GM18951 (cell line): ENCODE results near the gene LMO4.

Source experiments
- POLR2A ChIP-seq: IDR thresholded peaks from 4 replicates; pipeline ENCODE4 v1.6.1; 2011; ENCODE audit warnings: mild to moderate bottlenecking; ENCODE audit not compliant: insufficient read length, insufficient read depth; ENCODE audit errors: extremely low read depth
- in situ Hi-C: fragments of 300-500 bp; cut with MboI; formaldehyde crosslinking; loops from one replicate; pipeline ENCODE4 v1.12.0; 2022; ENCODE audit warnings: low sequenced_read_pairs, mixed read lengths, inconsistent platforms; ENCODE audit not compliant: unreplicated experiment

Gene LMO4, protein sequence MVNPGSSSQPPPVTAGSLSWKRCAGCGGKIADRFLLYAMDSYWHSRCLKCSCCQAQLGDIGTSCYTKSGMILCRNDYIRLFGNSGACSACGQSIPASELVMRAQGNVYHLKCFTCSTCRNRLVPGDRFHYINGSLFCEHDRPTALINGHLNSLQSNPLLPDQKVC

DNA sequence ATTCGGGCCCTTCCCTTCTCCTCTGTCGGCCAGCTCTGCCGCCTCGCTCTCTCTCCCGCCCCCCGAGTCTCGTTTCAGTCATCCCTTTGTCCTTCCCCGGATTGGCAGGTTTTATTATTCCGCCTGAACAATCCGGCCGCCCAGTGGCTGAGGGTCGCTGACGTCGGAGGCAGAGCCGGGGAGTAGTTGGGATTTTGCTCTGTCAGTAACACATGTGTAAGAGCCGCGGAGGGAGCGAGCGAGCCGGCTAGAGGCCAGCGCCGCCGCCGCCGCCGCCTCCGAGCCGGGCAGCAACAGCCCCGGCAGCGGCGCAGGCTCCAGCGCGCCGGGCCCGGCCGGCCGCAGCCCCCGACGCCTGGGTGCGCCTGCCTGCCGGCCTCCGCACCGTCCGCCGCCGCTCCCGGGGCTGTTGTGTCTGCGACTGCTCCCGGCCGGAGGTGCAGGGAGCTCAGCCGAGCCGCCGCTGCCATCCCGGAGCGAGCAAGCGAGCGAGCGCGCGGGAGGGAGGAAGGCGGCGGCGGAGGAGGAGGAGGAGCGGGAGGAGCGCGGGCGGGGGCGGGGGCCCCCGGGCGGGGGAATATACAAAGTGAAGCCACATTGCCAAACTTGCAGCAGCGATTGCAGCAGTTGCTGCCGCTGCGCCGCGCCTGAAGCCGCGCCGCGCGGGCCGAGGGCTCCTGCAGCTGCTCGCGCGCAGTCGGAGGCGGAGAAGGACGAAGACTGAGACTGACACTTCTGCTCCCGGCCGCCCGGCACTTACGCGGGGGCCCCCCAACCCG lies at the start of gene LMO4:
LMO4 (plus strand) TSS at position 609 of the 779 bp plus-strand sequence. CDS start 3,136 bp downstream, outside the sequence.
- in situ Hi-C loops, result no loop called here
- TF ChIP-seq POLR2A, result peak; percentile 95

DNA sequence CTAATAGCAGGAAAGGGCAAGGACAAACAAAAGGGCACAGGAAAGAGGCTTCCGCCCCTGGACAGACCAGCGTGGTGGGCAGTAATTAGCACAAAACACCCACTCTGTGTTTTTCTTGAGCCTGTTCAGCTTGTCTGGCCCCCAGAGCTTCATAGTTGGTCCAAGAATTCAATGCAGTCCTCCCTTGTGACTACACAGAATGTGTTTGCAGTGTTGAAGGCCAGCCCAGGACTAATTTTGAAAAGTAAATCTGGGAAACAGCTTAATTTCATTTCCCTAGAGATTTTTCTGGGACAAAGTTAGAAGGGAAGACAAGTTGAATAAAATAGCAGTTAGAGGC lies 49.2 kb upstream of the LMO4 start:
- TF ChIP-seq POLR2A, result no peak
- in situ Hi-C loops, result loop anchor here (25.0 kb wide), 2 partner anchors 142 to 1308 kb away; no protein-coding TSS in a partner anchor

DNA sequence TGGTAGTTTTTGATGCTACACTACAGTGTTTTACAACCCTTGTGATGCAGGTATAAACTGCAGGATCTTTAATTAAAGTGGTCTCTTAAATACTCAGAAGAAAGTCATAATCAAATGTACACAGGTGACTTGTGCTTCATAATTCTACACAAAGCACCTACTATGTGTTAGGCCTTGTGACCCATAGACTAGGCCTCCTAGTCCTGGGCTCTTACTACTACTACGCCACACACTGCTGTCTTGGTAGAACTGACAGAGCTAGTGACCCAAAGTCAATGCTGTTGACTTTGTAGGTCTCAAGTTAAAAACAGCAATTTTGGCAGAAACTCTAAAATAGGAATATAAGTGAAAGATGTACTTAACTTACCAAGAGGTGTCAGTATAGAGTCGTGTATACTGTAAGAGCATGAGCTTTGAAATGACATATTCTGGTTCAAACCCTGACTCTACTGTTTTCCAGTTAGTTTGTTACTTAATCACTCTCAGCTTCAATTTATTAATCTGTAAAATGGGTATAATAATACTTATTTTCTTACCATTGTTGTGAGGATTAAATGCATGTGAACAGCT lies 48.6 kb upstream of the LMO4 start:
- no peak for TF ChIP-seq POLR2A
- in situ Hi-C loops, result loop anchor here (25.0 kb wide), 2 partner anchors 143 to 1307 kb away; no protein-coding TSS in a partner anchor

DNA sequence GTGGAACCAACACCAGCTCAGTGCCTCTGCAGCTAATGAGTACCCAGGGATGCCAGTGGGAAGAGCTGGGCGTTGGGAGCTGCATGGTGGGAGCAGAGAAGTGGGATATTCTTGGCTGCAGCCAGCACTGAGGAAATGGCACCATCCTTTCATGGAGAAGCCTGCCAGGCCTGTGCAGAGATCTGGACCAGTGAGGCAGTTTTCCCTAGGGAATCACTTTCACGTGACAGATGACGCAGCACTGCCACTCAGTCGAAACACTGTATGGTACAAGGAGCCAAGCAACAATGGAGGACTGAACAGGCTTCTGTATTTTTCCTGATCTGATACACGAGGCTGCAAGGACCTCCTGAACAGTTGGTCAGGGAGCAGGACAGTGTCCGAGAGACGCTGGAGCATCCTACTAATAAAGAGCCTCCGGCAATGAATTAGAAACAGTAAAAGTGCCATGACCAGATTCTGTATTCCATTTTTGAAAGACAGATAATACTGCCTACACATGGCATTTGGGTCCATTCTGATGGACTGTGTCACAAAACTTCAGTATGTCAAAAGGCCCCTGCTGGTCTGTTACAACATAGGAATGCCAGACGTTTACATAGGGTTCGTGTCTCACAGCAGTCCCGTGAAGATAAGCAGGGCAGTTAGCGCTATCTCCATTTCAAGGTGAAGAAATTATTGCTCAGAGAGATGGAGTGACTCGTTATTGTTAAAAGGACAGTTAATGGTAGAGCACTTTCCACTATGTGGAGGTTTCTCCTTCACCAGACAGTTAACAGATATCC lies 44.0 kb upstream of the LMO4 start:
- no peak for TF ChIP-seq POLR2A
- in situ Hi-C loops, result loop anchor here (25.0 kb wide), 2 partner anchors 147 to 1303 kb away; no protein-coding TSS in a partner anchor

DNA sequence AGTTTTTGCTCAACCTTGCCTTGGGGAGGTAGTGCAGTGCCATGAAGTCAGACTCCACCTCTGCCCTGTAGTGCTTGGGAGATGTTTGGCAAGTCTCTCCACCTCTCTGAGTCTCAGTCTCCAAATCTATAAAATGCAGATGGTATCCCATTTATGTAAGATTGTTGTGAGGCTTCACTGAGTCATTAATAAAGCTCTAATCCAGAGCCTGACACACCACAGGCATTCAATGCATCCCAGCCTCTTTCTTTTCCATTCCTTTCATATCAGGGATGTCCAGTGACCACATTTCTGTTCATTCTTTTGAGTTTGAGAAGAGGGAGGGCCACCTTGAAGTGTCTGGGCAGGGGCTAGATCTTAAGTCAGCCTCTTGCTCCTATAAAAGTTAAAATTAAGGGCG lies 37.6 kb upstream of the LMO4 start:
- in situ Hi-C loops, result loop anchor here (25.0 kb wide), 2 partner anchors 154 to 1296 kb away; no protein-coding TSS in a partner anchor
- no peak for TF ChIP-seq POLR2A

DNA sequence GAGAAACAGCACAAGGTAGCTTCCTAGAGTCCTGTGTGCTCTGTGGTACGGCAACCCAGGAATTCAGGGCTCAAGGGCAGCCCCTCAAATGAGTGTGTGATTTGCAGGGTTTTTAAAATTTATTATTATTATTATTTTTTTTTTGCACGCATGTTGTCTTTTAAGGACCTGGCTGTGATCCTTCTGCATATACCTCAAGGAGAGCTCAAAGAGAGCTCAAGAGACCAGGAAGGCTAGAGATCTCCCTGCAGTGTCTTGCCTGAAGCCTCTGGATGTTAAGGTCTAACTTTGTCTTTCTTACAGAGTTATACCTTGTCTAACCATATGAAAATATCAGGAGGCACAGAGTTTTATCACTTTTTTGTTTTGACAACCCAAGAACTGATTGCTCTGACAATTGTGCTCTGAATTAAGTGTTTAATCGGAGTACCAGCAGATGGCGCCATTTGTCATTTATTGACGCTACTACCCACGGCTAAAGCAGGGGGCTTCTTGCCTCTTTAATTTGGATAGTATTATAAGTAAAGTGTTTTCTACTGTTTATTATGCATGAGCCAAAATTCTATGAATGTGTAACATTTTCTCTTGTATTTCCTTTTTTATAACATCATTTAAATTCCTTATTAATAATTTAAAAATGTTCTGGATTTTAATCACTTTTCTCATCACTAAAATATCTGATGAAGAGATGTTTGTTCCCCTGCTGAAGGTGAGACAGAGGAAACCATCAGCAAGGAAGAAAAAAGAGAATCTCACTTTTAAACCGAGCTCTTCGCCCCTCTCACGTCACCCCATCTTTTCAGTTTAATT lies 35.8 kb upstream of the LMO4 start:
- TF ChIP-seq POLR2A, result no peak
- in situ Hi-C loops, result loop anchor here (25.0 kb wide), 2 partner anchors 156 to 1294 kb away; no protein-coding TSS in a partner anchor

DNA sequence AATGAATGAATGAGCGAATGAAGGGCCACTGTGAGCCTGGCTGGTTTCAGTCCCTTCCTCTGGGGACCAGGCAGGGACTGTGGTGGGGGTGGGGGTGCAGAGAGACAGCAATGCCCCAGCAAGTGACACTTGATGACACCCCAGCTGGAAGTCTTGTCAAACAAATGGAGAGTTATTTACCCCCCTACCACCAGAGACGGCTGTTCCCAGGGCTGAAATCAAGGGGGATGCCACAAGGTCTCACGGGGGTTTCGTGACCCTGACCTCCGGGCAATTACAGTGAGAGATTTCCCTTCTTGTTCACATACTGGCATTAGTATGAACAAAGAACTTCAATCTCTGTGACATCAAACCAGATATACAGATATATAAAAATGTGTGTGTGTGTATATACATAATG lies 34.0 kb upstream of the LMO4 start:
- TF ChIP-seq POLR2A, result no peak
- in situ Hi-C loops, result loop anchor here (25.0 kb wide), 2 partner anchors 157 to 1293 kb away; no protein-coding TSS in a partner anchor

DNA sequence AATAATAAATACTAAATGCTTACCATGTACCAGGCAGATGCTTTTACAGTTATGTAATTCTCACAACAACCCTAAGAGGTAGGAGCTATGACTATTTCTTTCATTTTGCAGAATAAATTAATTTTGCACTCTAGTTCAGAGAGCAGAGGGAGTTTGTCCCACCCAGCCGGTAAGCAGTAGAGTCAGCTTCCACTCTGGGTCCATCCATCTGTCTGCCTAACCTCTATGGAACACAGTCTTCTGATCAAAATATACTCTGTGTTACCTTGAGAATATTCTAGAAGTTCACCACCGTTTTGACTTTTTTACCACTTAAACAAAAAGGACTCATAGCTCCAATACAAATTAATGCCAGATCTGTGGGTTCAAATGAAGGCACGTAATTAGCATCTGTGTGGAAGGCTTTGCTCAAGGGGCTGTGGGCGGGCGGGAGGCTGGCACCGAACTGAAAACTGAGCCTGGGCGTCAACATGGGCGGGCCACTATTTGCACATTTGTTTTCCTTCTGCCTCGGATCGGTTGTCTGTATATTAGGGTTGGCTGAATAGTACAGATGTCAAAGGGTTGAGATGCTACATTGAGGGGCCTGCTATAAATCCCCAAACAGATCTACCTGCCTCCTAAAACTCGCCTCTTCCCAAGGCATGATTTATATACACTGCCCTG lies 33.1 kb upstream of the LMO4 start:
- in situ Hi-C loops, result loop anchor here (25.0 kb wide), 2 partner anchors 158 to 1292 kb away; no protein-coding TSS in a partner anchor
- TF ChIP-seq POLR2A, result no peak

DNA sequence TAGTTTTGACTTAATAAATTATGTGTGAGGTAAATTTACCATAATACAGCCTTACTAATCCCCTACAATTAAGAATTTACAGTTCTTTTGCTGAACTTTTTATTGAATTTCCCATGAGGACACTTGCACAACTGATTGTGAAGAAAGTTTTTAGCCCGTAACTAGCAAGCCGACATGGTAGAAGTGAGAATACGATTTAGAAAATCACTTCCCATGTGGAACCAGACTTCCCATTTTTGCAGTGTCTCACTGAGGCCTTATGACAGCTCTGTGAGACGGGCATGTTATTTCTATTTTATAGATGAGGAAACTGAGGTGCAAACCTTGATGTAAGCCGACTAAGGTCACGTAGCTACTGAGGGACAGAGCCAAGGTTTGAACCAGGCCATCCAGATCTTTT lies 32.5 kb upstream of the LMO4 start:
- TF ChIP-seq POLR2A, result no peak
- in situ Hi-C loops, result loop anchor here (25.0 kb wide), 2 partner anchors 159 to 1291 kb away; no protein-coding TSS in a partner anchor

DNA sequence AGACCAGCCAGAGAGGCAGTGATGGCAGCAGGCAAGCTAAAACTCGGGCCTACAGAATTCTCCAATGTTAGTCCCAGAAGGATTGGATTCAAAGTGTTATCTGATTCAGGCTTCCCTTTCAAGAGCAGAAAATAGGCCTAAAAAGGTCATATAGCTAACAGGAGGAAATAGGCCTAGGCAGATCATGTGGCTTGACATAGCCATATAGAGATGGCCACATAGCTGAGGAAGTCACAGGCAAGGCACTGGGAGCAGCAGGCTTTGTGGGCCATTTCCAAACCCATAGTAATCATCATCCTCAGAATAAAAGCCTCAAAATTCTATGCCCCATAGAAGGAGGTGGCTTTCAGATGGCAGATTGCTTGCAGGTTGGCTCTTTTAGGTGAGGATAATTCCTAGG lies 29.0 kb upstream of the LMO4 start:
- in situ Hi-C loops, result loop anchor here (25.0 kb wide), 3 partner anchors 162 to 1288 kb away; no protein-coding TSS in a partner anchor
- TF ChIP-seq POLR2A, result no peak

DNA sequence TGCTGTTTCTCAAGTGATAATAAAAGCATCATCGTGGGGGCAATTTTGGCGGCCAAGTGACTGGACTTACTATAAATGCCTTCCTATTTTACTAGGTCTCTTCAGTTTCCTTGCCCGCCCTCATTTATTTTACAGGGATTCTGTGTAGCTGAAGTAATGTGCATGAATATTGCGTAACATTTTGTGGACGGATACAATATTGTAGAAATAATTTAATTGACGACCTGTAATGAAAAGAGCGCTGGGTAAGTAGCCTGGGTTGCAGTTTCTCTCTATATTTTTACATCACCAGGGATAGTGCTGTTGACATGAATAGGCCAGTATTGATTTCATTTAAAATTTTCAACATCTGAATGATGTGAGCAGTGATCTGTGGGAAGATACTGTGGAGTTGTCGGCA lies 28.1 kb upstream of the LMO4 start:
- in situ Hi-C loops, result loop anchor here (25.0 kb wide), 1 partner anchor 662 kb away; no protein-coding TSS in a partner anchor

DNA sequence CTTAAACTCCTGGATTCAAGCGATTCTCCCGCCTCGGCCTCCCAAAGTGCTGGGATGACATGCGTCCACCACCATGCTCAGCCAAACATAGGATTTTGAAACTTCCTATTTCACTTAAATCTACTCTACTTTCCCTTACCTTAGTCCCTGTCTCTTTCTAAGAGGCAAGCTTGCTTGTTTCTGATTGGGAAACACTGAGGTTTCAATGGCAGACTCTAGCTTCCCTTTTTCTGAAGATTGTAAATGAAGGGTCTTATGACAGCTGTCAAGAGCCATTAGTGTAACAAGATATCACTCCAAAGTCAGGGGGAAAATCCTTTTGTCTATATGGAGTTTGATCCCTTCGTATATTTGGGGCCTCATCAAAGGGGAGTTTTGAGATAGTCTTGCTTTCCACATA lies 23.5 kb upstream of the LMO4 start:
- TF ChIP-seq POLR2A, result no peak
- in situ Hi-C loops, result loop anchor here (25.0 kb wide), 1 partner anchor 657 kb away; no protein-coding TSS in a partner anchor

More for the DNA sequence above, 28.1 kb upstream of the LMO4 start:
- TF ChIP-seq POLR2A, result no peak

DNA sequence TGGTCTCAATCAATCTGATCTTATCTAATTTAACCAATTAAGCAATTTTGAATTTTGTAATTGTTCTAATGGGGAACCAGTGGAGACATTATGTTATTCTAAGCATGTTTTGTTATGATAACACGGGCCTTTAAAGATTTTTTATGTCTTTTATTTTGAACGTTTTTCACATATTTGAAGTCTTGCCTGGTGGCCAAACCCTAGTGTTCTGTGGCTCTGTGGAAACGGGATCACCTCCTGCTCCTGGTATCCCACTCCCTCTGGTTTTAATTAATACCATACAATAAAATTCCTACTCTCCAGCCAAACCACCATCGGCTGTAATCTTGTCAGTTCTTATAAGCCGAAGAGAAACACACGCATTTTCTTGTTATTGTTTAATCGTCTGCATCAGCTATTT lies 22.9 kb upstream of the LMO4 start:
- TF ChIP-seq POLR2A, result no peak
- in situ Hi-C loops, result loop anchor here (25.0 kb wide), 1 partner anchor 657 kb away; no protein-coding TSS in a partner anchor
